DMS79 treated with DMSO at 0.1 percent for 48 hours (cell line): ENCODE measurements around the gene GABRB2.
A peak's percentile ranks its signal among the peaks of the same experiment; 100 is the strongest.
"Not testable (repeated sequence)": the region's sequence is repeated elsewhere in the genome, so short reads cannot be mapped to it uniquely, and the experiment has no call there.

Experiments used
- DNase-seq: peaks from one replicate; lab custom pipeline; 2025; lab: John Stamatoyannopoulos, UW

GABRB2 gene

GRCh38 chr5:161299053-161299452, 247.5 kb downstream of the GABRB2 start:
- no peak for DNase-seq

DNA sequence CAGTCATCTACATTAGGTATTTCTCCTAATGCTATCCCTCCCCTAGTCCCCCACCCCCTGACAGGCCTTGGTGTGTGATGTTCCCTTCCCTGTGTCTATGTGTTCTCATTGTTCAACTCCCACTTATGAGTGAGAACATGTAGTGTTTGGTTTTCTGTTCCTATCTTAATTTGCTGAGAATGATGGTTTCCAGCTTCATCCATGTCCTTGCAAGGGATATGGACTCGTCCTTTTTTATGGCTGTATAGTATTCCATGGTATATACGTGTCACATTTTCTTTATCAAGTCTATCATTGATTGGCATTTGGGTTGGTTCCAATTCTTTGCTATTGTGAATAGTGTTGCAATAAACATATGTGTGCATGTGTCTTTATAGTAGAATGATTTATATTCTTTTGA, 249.1 kb downstream of the GABRB2 start:
- DNase-seq: not testable (repeated sequence)

DNA sequence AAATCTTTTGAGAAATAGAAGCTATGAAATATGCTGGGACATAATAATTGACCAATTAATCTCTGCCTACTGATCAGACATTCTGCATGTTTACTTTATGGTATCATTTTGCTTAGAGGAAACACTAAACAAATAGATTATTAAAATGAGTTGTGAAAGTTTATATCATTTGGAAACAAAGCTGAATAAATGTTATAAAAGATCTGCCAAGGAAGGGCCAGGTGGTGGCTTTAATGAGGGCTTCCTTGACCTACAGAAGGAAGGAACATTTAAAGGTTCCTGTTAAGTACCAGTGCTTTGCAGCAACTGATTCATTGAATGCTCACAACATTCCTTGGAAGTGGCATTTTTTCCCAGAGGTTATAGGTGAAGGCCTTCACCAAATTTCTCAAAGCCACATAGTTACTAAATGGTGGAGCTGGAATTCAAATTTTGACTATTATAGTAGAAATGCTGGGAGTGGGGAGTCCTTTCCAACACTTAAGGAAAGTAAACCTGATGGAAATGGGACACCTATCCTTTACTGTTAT, 250.7 kb downstream of the GABRB2 start:
- no peak for DNase-seq

DNA sequence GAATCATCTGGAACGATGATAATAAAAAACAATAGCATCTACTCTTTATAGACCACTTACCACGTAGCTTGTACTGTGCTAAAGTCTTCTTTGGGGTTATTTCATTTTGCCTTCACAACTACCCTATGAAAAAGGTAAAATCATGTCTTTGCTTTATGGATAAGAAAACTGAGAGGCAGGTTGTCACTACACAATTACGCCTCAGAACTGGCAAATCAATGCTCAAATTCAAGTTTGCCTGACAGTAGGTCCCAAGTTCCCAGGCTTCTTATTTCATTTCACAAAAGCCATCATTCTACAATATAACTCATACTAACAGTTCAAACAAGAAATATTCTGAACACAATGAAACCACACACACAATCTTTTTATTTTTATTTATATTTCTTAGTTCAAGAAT, 258.5 kb downstream of the GABRB2 start:
- no peak for DNase-seq

GRCh38 chr5:161287436-161287835, 259.1 kb downstream of the GABRB2 start:
- no peak for DNase-seq

- DNase-seq: no peak
Observed at GRCh38 chr5:161286066-161286655, 260.4 kb downstream of the GABRB2 start.

DNA sequence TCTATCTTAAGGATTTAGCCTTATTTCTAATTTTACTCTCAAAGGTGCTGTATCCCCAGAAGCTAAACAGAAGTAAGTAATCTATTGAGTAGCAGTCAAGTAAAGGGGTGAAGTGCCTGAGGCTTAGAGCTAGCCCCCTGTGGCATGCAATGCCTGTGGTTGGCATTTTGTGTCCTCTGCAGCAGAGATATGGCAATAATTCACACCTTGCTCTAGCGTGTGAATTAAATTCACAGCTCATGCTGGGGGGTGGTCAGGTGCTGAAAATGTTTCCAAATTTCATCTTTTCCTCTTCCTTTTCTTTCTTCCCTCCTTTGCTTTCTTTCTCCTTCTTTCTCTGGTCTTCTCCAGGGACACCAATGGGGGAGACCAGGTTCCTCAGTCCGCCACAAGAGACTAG, 262.1 kb downstream of the GABRB2 start:
- no peak for DNase-seq

DNA sequence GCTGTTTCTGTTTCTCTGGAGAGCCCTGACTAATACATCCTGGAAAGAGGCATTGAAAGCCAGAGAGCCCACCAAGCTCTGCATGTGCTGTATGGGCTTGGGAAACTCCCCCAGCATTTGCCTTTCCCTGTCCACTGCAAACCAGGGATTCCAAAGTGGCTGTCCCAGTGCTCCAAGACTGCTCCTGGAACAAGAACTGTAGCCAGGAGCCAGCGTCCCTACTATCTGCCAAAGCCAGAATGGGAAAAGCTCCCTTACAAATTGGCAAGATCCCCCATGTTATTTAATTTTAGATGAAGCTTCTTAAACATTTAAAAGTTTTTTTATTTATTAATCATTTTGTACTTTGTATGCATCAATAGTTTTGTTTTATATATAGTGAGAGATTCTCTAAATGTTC, 263.2 kb downstream of the GABRB2 start:
- no peak for DNase-seq

GRCh38 chr5:161278739-161279660, 267.5 kb downstream of the GABRB2 start:
- DNase-seq: no peak

DNA sequence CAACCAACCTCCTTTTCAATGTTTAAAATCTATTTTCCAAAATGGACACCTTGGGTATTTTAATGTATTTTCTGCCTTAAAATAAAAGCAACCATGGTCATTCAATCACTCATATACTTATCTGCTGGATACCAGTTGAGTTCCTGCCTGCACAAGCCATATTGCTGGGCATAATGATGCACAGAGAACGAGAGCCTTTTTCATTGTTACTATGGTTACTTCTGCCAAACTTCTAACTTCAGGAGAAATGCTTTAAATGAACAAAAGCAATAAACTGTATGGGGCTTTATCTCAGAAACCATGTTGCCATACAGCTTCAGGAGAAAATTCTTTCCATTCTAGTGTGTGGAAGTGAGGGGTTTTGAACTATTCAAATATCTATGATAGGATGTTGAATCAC, 269.5 kb downstream of the GABRB2 start:
- no peak for DNase-seq

- DNase-seq: peak; percentile 0
Observed at GRCh38 chr5:161274951-161275350, 271.6 kb downstream of the GABRB2 start.

- no peak for DNase-seq
Observed at GRCh38 chr5:161273410-161273809, 273.1 kb downstream of the GABRB2 start.

DNA sequence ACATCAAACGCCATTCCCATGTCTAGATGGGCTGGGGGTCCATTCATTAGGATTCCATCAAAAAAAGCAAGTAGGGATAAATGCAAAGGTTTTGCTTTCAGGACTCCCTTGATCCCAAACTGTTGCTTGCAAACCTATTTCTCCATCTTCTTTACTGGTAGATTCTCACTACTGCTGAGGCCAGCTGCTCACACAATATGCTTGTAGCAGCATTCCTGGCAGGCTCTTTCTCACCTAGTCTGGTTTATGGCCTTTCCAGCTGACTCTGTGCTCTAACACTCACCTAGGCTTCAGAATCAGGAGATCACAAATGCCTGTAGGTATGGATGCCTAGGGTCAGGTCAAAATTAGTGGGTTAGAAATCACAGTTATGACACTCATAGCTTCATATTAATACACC, 274.7 kb downstream of the GABRB2 start:
- DNase-seq: no peak

DNA sequence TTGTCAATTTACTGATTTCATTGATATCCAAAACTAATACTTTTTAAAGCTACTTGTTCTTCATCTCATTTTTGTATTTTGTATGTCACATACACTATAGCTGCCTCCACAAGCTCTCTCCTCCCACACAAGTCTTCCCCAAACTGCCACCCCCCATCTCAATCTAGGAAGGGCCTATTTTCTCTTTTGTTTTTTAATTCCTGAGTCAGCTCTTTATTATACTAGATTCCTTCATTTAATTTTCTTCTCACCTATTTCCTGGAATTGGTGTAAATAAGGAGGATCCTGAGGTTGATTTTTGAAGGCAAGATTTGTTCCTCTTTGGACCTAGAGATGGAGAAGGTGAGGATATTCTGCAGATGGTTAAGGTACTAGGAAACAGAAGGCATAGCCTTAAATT, 277.4 kb downstream of the GABRB2 start:
- DNase-seq: no peak

DNA sequence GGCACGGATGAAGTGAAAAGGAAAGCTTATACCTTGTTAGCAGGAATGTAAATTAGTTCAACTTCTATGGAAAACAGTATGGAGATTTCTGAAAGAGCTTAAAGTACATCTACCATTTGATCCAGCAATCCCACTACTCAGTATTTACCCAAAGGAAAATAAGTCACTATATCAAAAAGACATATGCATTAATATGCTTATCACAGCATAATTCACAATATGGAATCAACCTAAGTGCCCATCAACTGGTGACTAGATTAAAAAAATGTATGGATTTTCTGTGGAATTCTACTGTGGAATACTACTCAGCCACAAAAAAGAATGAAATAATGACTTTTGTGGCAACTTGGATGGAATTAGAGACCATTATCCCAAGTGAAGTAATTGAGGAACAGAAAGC, 279.6 kb downstream of the GABRB2 start:
- DNase-seq: no peak

- DNase-seq: no peak
Observed at GRCh38 chr5:161265006-161265405, 281.5 kb downstream of the GABRB2 start.

GRCh38 chr5:161263191-161263590, 283.3 kb downstream of the GABRB2 start:
- no peak for DNase-seq

DNA sequence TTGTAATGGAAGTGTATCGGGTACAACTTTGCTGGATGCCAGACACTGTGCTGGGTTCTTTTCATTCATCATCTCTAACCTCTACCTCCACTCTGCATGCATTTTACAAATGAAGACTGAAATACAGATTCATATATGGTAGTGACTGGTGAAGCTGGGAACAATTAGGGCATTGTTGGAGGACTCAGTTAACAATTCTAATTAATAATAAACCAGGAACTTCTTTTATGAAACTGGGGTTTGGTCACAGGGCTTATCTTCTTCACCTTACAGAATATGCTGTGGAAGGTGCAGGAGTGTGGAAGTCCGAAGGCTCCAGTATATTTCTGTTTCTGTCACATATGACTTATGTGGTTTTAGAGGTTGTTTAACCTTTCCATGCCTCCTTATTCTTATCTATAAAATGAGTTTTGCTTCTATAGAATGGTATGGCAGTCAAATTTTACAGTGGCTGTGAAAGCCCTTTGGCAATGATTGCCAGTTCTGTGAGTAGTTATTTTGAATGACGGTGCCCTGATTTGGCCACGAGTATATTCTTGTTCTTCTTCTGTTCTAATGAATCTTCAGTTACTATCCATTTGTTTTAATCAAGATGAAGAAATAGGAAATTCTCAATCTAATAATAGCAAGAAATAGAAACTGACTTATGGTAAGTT, 284.7 kb downstream of the GABRB2 start:
- DNase-seq: no peak

DNA sequence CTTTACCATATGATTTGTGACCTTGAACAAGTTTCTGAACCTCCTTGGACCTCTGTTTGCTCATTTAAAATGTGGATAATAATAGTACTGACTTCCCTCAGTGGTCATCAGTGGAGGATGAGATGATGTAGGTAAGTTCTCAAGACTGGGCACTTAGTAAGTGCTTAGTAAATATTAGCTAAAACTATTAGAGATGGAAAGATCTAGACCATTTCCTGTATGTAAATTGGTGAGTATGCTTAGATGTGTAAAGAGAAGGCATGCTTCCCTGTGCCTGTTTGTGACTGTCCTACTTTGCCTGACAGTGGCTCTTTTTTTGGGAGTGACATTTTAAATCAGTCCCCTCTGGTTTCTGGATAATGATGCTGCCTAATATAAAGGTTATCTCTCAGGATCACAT, 288.1 kb downstream of the GABRB2 start:
- no peak for DNase-seq

- DNase-seq: no peak
Observed at GRCh38 chr5:161256957-161257356, 289.6 kb downstream of the GABRB2 start.

- DNase-seq: not testable (repeated sequence)
Observed at GRCh38 chr5:161252955-161253354, 293.6 kb downstream of the GABRB2 start.

- no peak for DNase-seq
Observed at GRCh38 chr5:161246749-161247148, 299.8 kb downstream of the GABRB2 start.

DNA sequence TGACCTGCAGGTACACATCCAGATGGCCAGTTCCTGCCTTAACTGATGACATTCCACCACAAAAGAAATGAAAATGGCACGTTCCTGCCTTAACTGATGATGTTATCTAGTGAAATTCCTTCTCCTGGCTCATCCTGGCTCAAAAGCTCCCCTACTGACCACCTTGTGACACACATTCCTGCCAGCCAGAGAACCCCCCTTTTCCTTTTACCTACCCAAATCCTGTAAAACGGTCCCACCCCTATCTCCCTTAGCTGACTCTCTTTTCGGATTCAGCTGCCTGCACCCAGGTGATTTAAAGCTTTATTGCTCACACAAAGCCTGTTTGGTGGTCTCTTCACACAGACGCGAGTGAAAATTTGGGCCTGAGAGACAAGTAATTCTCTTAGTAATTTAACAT, 300.7 kb downstream of the GABRB2 start:
- not testable (repeated sequence) for DNase-seq
